Stimulated activated naive CD8-positive, alpha-beta T cell treated with anti-CD3 and anti-CD28 coated beads, Interleukin-15, amount 100 ng/mL, for 72 hours (primary cell): ENCODE measurements around the gene FAM90A1.
"Not testable (repeated sequence)": the region's sequence is repeated elsewhere in the genome, so short reads cannot be mapped to it uniquely, and the experiment has no call there.

ENCODE experiments used
- ATAC-seq: fragments of 150-1000 bp; cut with Tn5 transposase; 2 replicates; pipeline ENCODE4 v1.10.0; 2021; ENCODE audit warnings: mild to moderate bottlenecking, moderate library complexity
- DNase-seq, 2 donors: peaks; one replicate each; pipeline ENCODE4 v3.0.0; 2021 to 2022
- H3K27ac Mint-ChIP-seq, 2 donors: one replicate each; pipeline ENCODE4 v1.8.0; 2022; ENCODE audit warnings: mild to moderate bottlenecking in 2 of 2, mixed read lengths in 2 of 2, moderate library complexity in 2 of 2
- H3K27me3 Mint-ChIP-seq: one replicate; pipeline ENCODE4 v1.8.0; 2022; ENCODE audit warnings: mixed read lengths
- H3K4me1 Mint-ChIP-seq: one replicate; pipeline ENCODE4 v1.8.0; 2022; ENCODE audit warnings: mild to moderate bottlenecking, mixed read lengths
- H3K4me3 Mint-ChIP-seq, 2 donors: one replicate each; pipeline ENCODE4 v1.8.0; 2022; ENCODE audit warnings: mild to moderate bottlenecking in 2 of 2, mixed read lengths in 2 of 2, moderate library complexity in 1 of 2
- H3K9me3 Mint-ChIP-seq, 2 donors: one replicate each; pipeline ENCODE4 v1.8.0; 2022; ENCODE audit warnings: mixed read lengths in 2 of 2

FAM90A1 gene

GRCh38 chr12:8222303-8222702 is 5.1 kb downstream of the FAM90A1 start:
- H3K27ac Mint-ChIP-seq: not testable (repeated sequence)

DNA sequence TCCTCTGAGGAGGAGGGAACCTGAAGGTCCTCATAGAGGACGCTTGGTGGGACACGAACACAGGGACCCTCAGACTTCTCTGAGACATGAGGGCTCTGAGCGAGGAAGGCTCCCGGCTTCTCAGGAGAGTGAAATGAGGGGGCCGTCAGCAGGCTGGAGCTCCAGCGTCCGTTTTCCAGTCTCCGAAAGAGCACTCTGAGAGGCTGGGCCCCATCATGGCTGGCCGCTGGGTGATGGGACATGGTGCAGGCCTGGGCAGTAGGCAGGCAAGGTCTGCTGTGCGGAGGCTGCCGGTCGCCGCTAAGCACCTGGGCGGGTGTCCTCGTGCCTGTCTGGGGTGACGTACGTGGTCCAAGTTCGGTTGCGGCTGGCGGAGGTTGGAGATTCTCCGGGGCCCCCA is 5.6 kb downstream of the FAM90A1 start:
- H3K27me3 Mint-ChIP-seq, H3K9me3 Mint-ChIP-seq, H3K27ac Mint-ChIP-seq, H3K4me3 Mint-ChIP-seq, H3K4me1 Mint-ChIP-seq, DNase-seq, ATAC-seq: not testable (repeated sequence)

More at GRCh38 chr12:8222303-8222702, 5.1 kb downstream of the FAM90A1 start:
- H3K4me1 Mint-ChIP-seq, ATAC-seq, H3K9me3 Mint-ChIP-seq, DNase-seq, H3K4me3 Mint-ChIP-seq: not testable (repeated sequence)
- H3K27me3 Mint-ChIP-seq: peaks cover 13% of the 10 kb centered on the region

- not testable (repeated sequence) for H3K27me3 Mint-ChIP-seq, H3K4me3 Mint-ChIP-seq, DNase-seq, ATAC-seq, H3K9me3 Mint-ChIP-seq, H3K27ac Mint-ChIP-seq, H3K4me1 Mint-ChIP-seq
These were observed 6.0 kb downstream of the FAM90A1 start for GRCh38 chr12:8221375-8221774.

DNA sequence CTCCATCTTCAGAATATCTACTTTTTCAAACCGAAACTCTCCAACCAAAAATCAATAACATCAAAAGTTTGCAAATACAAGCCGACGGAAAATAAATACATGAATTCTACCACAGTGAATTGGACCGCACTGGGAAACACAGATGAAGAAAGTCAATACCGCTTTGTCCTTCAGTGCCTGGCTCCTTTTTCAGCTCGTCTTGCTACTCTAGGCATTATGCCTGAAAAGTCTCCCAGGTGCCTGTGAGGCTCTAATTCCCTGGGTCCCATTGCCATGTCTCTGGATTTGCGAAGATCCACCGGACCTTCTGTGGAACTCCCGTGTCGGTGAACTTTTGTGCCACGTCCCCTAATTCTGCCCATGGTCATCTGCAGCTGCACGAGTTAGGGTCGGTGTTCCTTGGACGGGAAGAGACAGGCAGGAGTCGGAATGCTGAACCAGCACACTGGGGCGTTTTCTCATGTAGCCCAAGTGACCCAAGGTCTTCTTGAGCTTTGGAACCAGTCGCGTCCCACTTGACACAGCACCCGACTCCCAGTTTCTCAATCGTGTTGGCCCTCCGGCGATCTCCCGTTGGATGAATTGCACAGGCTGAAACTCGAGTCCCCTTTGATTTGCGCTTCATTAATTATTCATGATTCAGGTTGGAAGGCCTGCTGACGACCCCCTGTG is 8.6 kb downstream of the FAM90A1 start:
- ATAC-seq, H3K27me3 Mint-ChIP-seq, H3K9me3 Mint-ChIP-seq, H3K4me3 Mint-ChIP-seq, DNase-seq, H3K4me1 Mint-ChIP-seq: not testable (repeated sequence)
- H3K27ac Mint-ChIP-seq: peak overlapping the region in 1 of 2 donors; percentile 56

DNA sequence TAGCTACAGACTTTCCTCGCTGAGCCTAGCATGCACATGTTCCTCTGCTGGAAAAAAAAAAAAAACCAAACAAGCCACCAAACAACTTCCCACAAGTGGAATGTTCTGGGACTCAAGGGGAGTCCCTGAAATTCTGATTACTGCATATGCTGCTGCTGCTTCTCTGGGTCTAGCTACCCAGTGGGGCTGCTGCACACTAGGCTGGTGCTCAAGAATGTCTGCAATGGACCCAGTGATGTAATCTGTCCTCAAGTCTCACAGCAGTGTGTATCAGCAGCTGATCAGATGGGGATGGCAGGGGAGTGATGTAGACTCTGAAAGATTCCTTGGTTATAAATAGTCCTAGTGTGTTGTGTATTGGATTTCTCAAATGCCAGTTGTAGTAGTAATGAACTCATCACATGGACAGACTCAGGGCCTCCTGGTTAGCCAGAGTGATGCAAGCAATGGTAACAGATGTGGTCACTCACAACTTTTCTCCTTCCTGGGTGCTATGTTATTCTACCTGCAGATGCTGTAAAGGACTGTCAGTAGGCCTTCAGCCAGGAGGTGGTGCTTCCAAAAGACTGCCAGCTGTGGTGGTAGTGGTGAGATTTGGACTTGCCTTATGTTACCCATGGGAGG is 29.6 kb downstream of the FAM90A1 start:
- H3K9me3 Mint-ChIP-seq, ATAC-seq, H3K27me3 Mint-ChIP-seq, H3K4me3 Mint-ChIP-seq: not testable (repeated sequence)
- Mint-ChIP-seq H3K4me1 (peaks cover 13% of the 10 kb centered on the region), H3K27ac (peak overlapping the region; percentile 91 to 93)
- peak; percentile 13 to 50 for DNase-seq

DNA sequence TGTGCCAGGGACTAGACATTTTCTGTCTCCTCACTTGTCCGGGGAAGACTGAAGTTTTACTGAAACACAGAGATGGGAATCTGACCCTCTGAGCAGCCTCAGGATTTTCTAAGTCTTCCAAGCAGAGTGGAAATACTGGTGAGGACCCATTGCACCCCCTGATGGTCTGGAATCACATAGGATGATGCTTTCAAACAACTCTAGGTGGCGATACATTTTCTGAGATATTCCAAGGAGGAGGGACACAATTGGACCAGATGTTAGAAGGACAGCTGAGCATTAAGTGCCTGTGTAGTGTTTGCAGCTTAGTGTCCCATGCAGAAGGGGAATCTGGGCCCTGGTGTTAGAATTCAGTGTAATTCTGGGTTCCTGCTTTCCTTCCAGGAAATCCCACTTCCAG is 39.3 kb downstream of the FAM90A1 start:
- not testable (repeated sequence) for H3K4me3 Mint-ChIP-seq, H3K27ac Mint-ChIP-seq, DNase-seq, H3K9me3 Mint-ChIP-seq, H3K4me1 Mint-ChIP-seq, H3K27me3 Mint-ChIP-seq, ATAC-seq

DNA sequence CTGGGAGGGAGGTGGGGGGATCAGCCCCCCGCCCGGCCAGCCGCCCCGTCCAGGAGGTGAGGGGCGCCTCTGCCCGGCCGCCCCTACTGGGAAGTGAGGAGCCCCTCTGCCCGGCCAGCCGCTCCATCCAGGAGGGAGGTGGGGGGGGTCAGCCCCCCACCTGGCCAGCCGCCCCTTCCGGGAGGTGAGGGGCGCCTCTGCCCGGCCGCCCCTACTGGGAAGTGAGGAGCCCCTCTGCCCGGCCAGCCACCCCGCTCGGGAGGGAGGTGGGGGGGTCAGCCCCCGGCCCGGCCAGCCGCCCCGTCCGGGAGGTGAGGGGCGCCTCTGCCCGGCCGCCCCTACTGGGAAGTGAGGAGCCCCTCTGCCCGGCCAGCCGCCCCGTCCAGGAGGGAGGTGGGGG is 43.2 kb downstream of the FAM90A1 start:
- not testable (repeated sequence) for H3K9me3 Mint-ChIP-seq, ATAC-seq, H3K4me3 Mint-ChIP-seq, H3K27ac Mint-ChIP-seq, H3K27me3 Mint-ChIP-seq, DNase-seq
- H3K4me1 Mint-ChIP-seq: peaks cover 17% of the 10 kb centered on the region

- not testable (repeated sequence) for ATAC-seq, H3K9me3 Mint-ChIP-seq, H3K4me3 Mint-ChIP-seq, H3K27ac Mint-ChIP-seq, H3K27me3 Mint-ChIP-seq, DNase-seq
- H3K4me1 Mint-ChIP-seq: peaks cover 14% of the 10 kb centered on the region
These were observed 44.1 kb downstream of the FAM90A1 start for GRCh38 chr12:8183346-8183745.

DNA sequence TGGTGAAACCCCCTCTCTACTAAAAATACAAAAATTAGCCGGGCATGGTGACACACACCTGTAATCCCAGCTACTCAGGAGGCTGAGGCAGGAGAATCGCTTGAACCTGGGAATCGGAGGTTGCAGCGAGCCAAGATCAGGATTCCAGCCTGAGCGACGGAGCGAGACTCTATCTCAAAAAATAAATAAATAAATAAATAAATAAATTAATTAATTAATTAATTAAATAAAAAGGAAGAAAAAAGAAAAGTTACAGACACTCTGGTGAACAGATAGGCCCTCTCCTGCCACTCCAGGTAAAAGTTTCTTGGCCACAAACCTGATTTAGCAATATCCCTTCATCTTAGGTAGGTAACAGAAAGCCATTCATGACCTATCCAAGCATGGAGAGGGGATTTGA is 44.5 kb downstream of the FAM90A1 start:
- DNase-seq, H3K27ac Mint-ChIP-seq, H3K4me3 Mint-ChIP-seq, ATAC-seq, H3K9me3 Mint-ChIP-seq, H3K27me3 Mint-ChIP-seq: not testable (repeated sequence)
- peaks cover 14% of the 10 kb centered on the region for H3K4me1 Mint-ChIP-seq

GRCh38 chr12:8181271-8181670 is 46.1 kb downstream of the FAM90A1 start:
- H3K4me3 Mint-ChIP-seq: peak overlapping the region; percentile 78 to 90
- not testable (repeated sequence) for ATAC-seq

GRCh38 chr12:8179989-8180585 is 47.3 kb downstream of the FAM90A1 start:
- Mint-ChIP-seq H3K4me1 (peaks cover 19% of the 10 kb centered on the region), H3K4me3 (peak overlapping the region; percentile 78 to 90), H3K27ac (peak overlapping the region; percentile 90 to 97)
- not testable (repeated sequence) for H3K9me3 Mint-ChIP-seq, H3K27me3 Mint-ChIP-seq
- DNase-seq: peak; percentile 84 to 89
- peak; percentile 95 for ATAC-seq

More at GRCh38 chr12:8181271-8181670, 46.1 kb downstream of the FAM90A1 start:
- DNase-seq, H3K27ac Mint-ChIP-seq, H3K9me3 Mint-ChIP-seq, H3K27me3 Mint-ChIP-seq: not testable (repeated sequence)
- peaks cover 17% of the 10 kb centered on the region for H3K4me1 Mint-ChIP-seq

DNA sequence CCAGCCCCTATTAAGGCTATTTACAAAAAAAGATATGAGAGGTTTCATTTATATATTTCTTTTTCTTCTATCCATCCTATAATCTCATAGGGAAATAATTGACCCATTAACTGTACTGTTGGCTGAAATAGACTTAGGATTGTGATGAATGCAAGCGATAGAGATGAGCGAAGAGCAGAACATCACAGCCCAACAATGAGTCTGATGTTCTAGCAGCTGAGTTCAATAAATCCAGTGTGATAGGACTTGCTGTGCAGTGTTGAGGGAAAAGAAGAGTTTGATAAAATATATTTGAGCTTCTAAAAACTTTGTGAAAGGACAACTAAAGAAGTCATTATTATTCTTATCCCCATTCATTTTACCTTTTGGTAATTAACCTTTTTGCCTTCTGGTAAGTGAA is 54.5 kb downstream of the FAM90A1 start:
- not testable (repeated sequence) for DNase-seq, H3K9me3 Mint-ChIP-seq, H3K27me3 Mint-ChIP-seq, H3K4me3 Mint-ChIP-seq, H3K4me1 Mint-ChIP-seq, ATAC-seq, H3K27ac Mint-ChIP-seq
